Stimulated activated naive CD4-positive, alpha-beta T cell (primary cell): ENCODE results near the gene TUT7.

Experiments used
- DNase-seq, 6 experiments: peaks; one replicate each; lab custom pipeline; 2025; lab: John Stamatoyannopoulos, UW

TUT7 gene

GRCh38 chr9:86252870-86253269, 101.3 kb downstream of the TUT7 start:
- no peak for DNase-seq

- DNase-seq: no peak
Observed at GRCh38 chr9:86250123-86250522, 104.1 kb downstream of the TUT7 start.

- DNase-seq: no peak
Observed at GRCh38 chr9:86248746-86249145, 105.5 kb downstream of the TUT7 start.

GRCh38 chr9:86246752-86247161, 107.5 kb downstream of the TUT7 start:
- no peak for DNase-seq

GRCh38 chr9:86242071-86242470, 112.1 kb downstream of the TUT7 start:
- no peak for DNase-seq

GRCh38 chr9:86241216-86241615, 113.0 kb downstream of the TUT7 start:
- no peak for DNase-seq

GRCh38 chr9:86238861-86239770, 115.1 kb downstream of the TUT7 start:
- no peak for DNase-seq
